Epithelial cell of proximal tubule (primary cell): ENCODE data around the gene RAPGEF3. TPM values are rescaled to one million over a fixed set of nuclear protein-coding genes. Genes with fewer than 3 reads are reported as not detected.

ENCODE experiments used
- DNase-seq: peaks from one replicate; pipeline ENCODE4 v3.0.0-alpha.2; 2011; ENCODE audit warnings: low read depth
- H3K4me3 ChIP-seq: 2 replicates; pipeline ENCODE4 v1.5.1; 2011; ENCODE audit warnings: low read depth, mild to moderate bottlenecking, low read length
- CTCF ChIP-seq: conservative IDR thresholded peaks from 2 replicates; pipeline ENCODE4 v1.5.1; 2012; ENCODE audit warnings: low read depth, mild to moderate bottlenecking, low read length
- total RNA-seq: library from RNA; depleted of rRNA; stranded (reverse); fragments of >200 nt; gene quantifications from 2 replicates; pipeline ENCODE4 v1.2.3, GENCODE V29; 2015

Gene RAPGEF3
- total RNA-seq, 1 donor from 2014 or later, result 102 TPM

GRCh38 chr12:47742253-47742825 lies 16.3 kb downstream of the RAPGEF3 start:
- peak; percentile 98 for TF ChIP-seq CTCF
- DNase-seq, result no peak
- H3K4me3 ChIP-seq, result no peak overlapping the region

- H3K4me3 ChIP-seq, result no peak overlapping the region
- no peak for DNase-seq
- no peak for TF ChIP-seq CTCF
Observed at GRCh38 chr12:47741340-47741703, 17.4 kb downstream of the RAPGEF3 start.

GRCh38 chr12:47740606-47741339 lies 17.9 kb downstream of the RAPGEF3 start:
- TF ChIP-seq CTCF, result no peak

GRCh38 chr12:47739979-47740378 lies 18.7 kb downstream of the RAPGEF3 start:
- no peak for DNase-seq
- no peak overlapping the region for H3K4me3 ChIP-seq
- TF ChIP-seq CTCF, result no peak

More at GRCh38 chr12:47740606-47741339, 17.9 kb downstream of the RAPGEF3 start:
- DNase-seq, result no peak
- H3K4me3 ChIP-seq, result no peak overlapping the region

- no peak for TF ChIP-seq CTCF
- DNase-seq, result no peak
Observed at GRCh38 chr12:47739297-47739696, 19.4 kb downstream of the RAPGEF3 start.

GRCh38 chr12:47737936-47738594 lies 20.6 kb downstream of the RAPGEF3 start:
- no peak for DNase-seq
- H3K4me3 ChIP-seq, result no peak overlapping the region
- TF ChIP-seq CTCF, result no peak

More at GRCh38 chr12:47739297-47739696, 19.4 kb downstream of the RAPGEF3 start:
- no peak overlapping the region for H3K4me3 ChIP-seq
